COLO668 (cell line): ENCODE data around the gene CARS1.
"Not testable (repeated sequence)": the region's sequence is repeated elsewhere in the genome, so short reads cannot be mapped to it uniquely, and the experiment has no call there.

Source experiments
- DNase-seq: peaks from one replicate; lab custom pipeline; 2025; ENCODE audit not compliant: unreplicated experiment; lab: John Stamatoyannopoulos, UW

CARS1 gene

GRCh38 chr11:3063876-3064275, 6.7 kb upstream of the CARS1 start:
- DNase-seq = not testable (repeated sequence)

GRCh38 chr11:3063432-3063831, 6.2 kb upstream of the CARS1 start:
- not testable (repeated sequence) for DNase-seq

GRCh38 chr11:3060436-3061025, 3.3 kb upstream of the CARS1 start:
- no peak for DNase-seq

GRCh38 chr11:3058753-3059664, 1.8 kb upstream of the CARS1 start:
- DNase-seq = no peak

GRCh38 chr11:3056296-3057068, 741 bp downstream of the CARS1 start:
- peak; percentile 19 for DNase-seq

GRCh38 chr11:3055891-3056290, 1.3 kb downstream of the CARS1 start:
- no peak for DNase-seq

- DNase-seq = no peak
Measured at GRCh38 chr11:3052567-3052966, 4.7 kb downstream of the CARS1 start.

- no peak for DNase-seq
Measured at GRCh38 chr11:3052109-3052479, 5.1 kb downstream of the CARS1 start.

GRCh38 chr11:3051196-3052108, 5.8 kb downstream of the CARS1 start:
- no peak for DNase-seq

GRCh38 chr11:3050386-3051195, 6.6 kb downstream of the CARS1 start:
- DNase-seq = peak; percentile 33

GRCh38 chr11:3049430-3050243, 7.6 kb downstream of the CARS1 start:
- peak; percentile 89 for DNase-seq

GRCh38 chr11:3047637-3048036, 9.6 kb downstream of the CARS1 start:
- DNase-seq = no peak

GRCh38 chr11:3046641-3047040, 10.6 kb downstream of the CARS1 start:
- DNase-seq = no peak

GRCh38 chr11:3046190-3046589, 11.0 kb downstream of the CARS1 start:
- DNase-seq = peak; percentile 4

GRCh38 chr11:3044915-3045314, 12.3 kb downstream of the CARS1 start:
- no peak for DNase-seq

GRCh38 chr11:3044004-3044403, 13.2 kb downstream of the CARS1 start:
- DNase-seq = no peak

- no peak for DNase-seq
Measured at GRCh38 chr11:3043315-3043871, 13.8 kb downstream of the CARS1 start.

- DNase-seq = no peak
Measured at GRCh38 chr11:3042496-3043314, 14.5 kb downstream of the CARS1 start.
